Lung (tissue), 12 donors: ENCODE results near the gene BCAS1. TPM values are rescaled to one million over a fixed set of nuclear protein-coding genes. Genes with fewer than 3 reads are reported as not detected.

Source experiments
- ATAC-seq: fragments of 200-7000 bp; cut with Tn5 transposase; one replicate; pipeline ENCODE4 v1.9.1; 2020; ENCODE audit warnings: moderate number of reproducible peaks; ENCODE audit not compliant: insufficient read depth, low FRiP score
- DNase-seq, 3 donors: peaks; one replicate each; pipeline ENCODE4 v3.0.0-alpha.2; 2013 to 2017
- H3K27ac ChIP-seq, 2 donors: one replicate each; pipeline ENCODE4 v1.5.1; 2013; ENCODE audit warnings: mild to moderate bottlenecking in 2 of 2, moderate library complexity in 2 of 2, control low read depth in 1 of 2, inconsistent platforms in 1 of 2, low read depth in 1 of 2, low read length in 1 of 2
- H3K27me3 ChIP-seq, 3 donors: one replicate each; pipeline ENCODE4 v1.5.1; 2013; ENCODE audit warnings: low read length in 2 of 3; ENCODE audit not compliant: control insufficient read depth in 3 of 3, insufficient read depth in 3 of 3
- H3K36me3 ChIP-seq, 4 donors: one replicate each; pipeline ENCODE4 v1.5.1; 2013; ENCODE audit warnings: low read length in 4 of 4, mild to moderate bottlenecking in 1 of 4, moderate library complexity in 1 of 4; ENCODE audit not compliant: control insufficient read depth in 4 of 4, insufficient read depth in 4 of 4
- H3K4me1 ChIP-seq, 5 donors: one replicate each; pipeline ENCODE4 v1.5.1; 2013; ENCODE audit warnings: low read length in 5 of 5, mild to moderate bottlenecking in 2 of 5, moderate library complexity in 1 of 5; ENCODE audit not compliant: control insufficient read depth in 5 of 5, insufficient read depth in 5 of 5
- H3K4me3 ChIP-seq: one replicate; pipeline ENCODE4 v1.5.1; 2013; ENCODE audit warnings: mild to moderate bottlenecking, control low read depth, moderate library complexity
- H3K9ac ChIP-seq, 2 donors: one replicate each; pipeline ENCODE4 v1.5.1; 2013; ENCODE audit warnings: low read length in 2 of 2, control low read depth in 1 of 2; ENCODE audit not compliant: insufficient read depth in 1 of 2
- H3K9me3 ChIP-seq, 4 donors: one replicate each; pipeline ENCODE4 v1.5.1; 2013; ENCODE audit warnings: low read length in 3 of 4, mild to moderate bottlenecking in 1 of 4, moderate library complexity in 1 of 4; ENCODE audit not compliant: control insufficient read depth in 4 of 4, insufficient read depth in 3 of 4
- WGBS, 2 donors: extraction: QIAGEN DNeasy Blood & Tissue Kit; methylation state at CpG; one replicate each; pipeline ENCODE4 v1.1.7; 2013; 5-methylcytosine and 5-hydroxymethylcytosine counted together
- polyA plus RNA-seq, 2 donors: library from polyadenylated mRNA; stranded (reverse); fragments of 200-250 nt; gene quantifications; one replicate each; pipeline ENCODE4 v1.2.1, GENCODE V29; 2013
- total RNA-seq, 2 donors: library from RNA; depleted of rRNA in 1 of 2; stranded (reverse); fragments of >200 nt in 1 of 2; gene quantifications; one replicate each; pipeline ENCODE4 v1.2.1, GENCODE V29; 2014 to 2021
- TF ChIP-seq, protein P1 (sequence below): IDR thresholded peaks from 2 replicates; pipeline ENCODE4 v1.5.1; 2012; ENCODE audit warnings: mild to moderate bottlenecking; ENCODE audit errors: control extremely low read depth, extremely low read depth
- donor health status: control.
- donor health status: control.
- donor health status: Bipolar disorder and iron deficiency.
- donor health status: healthy.
- donor health status: DM: yes; HTN: yes; CAD: no.

The BCAS1 gene
- total and polyA plus RNA-seq, 4 donors, result 1.2 to 4.0 (median 2.3) TPM

DNA sequence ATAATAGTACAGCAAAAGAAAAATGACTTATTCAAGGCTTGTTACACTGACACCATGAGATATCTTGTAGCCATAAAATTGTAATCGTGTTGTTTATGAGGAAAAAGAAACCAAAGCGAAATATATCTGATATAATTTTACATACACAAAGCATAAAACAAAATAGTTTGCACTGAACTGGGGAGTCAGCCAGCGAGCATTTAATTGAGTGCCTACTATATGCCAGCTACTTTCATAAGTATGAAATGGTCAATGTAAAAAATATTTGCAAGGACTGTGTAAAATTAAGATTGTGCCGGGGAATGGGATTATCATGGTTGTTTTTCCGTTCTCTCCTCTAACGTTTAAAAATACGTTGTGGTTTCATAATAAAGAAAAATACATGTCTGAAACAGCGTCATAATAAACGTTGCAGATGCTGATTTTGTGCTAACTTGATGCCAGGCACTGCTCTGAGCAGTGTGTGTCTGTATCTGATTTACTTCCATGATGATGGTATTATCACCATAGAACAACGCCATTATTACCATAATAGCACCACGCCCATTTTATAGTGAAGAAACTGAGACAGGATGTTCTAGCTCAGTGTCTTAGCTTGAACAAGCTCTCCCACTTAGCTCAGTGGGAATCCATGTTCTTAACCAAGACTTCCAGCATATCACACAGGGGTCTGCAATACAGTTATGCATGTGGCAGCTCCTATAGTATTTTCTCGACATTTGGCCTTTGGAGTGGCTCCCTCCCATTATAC, 144.6 kb downstream of the BCAS1 start:
- WGBS, 2 donors, result 86 to 87% methylated on average over 12 of the region's 12 CpGs
- Histone ChIP-seq H3K36me3 (no peaks in the 10 kb centered on the region), H3K27ac (no peak overlapping the region), H3K9me3 (no peaks in the 10 kb centered on the region), H3K27me3 (no peaks in the 10 kb centered on the region), H3K9ac (peak overlapping the region in 1 of 2 donors; percentile 32), H3K4me3 (no peak overlapping the region), H3K4me1 (peaks cover 0 to 15% (median 4%) of the 10 kb centered on the region in 5 donors)
- ATAC-seq (no peak), DNase-seq (no peak)
- TF ChIP-seq, protein P1, sequence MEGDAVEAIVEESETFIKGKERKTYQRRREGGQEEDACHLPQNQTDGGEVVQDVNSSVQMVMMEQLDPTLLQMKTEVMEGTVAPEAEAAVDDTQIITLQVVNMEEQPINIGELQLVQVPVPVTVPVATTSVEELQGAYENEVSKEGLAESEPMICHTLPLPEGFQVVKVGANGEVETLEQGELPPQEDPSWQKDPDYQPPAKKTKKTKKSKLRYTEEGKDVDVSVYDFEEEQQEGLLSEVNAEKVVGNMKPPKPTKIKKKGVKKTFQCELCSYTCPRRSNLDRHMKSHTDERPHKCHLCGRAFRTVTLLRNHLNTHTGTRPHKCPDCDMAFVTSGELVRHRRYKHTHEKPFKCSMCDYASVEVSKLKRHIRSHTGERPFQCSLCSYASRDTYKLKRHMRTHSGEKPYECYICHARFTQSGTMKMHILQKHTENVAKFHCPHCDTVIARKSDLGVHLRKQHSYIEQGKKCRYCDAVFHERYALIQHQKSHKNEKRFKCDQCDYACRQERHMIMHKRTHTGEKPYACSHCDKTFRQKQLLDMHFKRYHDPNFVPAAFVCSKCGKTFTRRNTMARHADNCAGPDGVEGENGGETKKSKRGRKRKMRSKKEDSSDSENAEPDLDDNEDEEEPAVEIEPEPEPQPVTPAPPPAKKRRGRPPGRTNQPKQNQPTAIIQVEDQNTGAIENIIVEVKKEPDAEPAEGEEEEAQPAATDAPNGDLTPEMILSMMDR, result no peak

DNA sequence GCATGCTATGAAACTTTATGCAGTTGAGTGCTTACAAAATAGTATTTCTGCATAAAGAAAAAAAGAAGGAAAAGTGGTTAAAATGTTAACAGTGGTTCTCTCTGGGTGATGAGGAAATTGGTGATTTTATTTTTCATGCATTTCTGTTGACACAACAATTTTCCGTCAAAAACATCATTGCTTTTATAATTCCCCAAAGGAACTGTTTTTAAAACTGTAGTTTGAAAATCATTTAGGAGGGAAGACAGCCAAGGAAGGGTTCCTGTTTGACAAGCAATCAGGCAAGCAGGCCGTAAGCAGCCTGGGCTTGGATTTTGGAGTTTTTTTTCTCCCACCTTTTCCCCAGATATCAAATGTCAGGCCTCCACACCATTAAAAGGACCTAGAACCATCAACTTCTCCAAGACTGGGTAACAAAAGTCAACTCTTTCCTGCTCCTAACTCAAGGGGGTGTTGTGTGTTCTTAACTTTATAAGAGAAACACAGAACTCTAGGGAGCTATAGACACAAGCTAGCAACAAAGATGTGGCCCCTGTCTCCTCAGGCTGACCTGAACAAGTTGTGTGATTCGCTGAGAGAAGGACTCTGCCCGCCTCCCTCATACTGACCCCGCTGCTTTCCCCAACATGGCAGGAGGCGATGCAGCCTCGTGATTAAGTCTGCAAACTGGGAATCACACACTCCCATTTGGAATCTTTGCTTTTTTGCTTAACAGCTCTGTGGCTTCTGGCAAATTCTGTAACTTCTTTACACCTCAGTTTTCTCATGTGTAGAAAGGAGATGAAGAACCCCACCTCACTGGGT, 146.6 kb downstream of the BCAS1 start:
- DNase-seq (no peak), ATAC-seq (no peak)
- Histone ChIP-seq H3K4me1 (peaks cover 0 to 15% (median 4%) of the 10 kb centered on the region in 5 donors), H3K27me3 (no peaks in the 10 kb centered on the region), H3K9ac (no peak overlapping the region), H3K27ac (no peak overlapping the region), H3K9me3 (no peaks in the 10 kb centered on the region), H3K4me3 (no peak overlapping the region), H3K36me3 (no peaks in the 10 kb centered on the region)
- 77 to 86% methylated on average over 7 of the region's 7 CpGs for WGBS, 2 donors
- TF ChIP-seq, protein P1, result no peak

DNA sequence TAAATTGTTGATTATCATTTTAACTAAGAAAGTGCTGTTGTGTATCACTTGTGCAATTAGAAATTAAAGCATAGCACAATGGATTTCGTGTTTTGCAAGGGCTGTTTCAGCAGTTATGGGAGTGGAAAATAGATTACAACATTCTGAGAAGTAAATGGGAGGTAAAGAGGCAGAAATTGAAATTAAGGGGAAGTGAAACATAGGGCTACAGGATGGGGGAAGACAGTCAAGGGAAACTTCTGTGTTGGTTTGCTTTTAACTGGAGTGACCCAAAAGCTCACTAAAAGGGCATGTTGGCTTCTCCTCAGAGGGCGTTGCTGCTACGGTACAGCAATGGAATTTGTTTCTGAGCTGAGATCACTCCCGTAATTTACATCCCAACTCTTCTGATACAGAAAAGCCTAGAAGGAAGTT, 147.5 kb downstream of the BCAS1 start:
- TF ChIP-seq, protein P1, result no peak
- no peak overlapping the region for H3K4me3 ChIP-seq
- peaks cover 0 to 15% (median 4%) of the 10 kb centered on the region in 5 donors for H3K4me1 ChIP-seq
- no peak overlapping the region for H3K27ac ChIP-seq
- ATAC-seq (peak; percentile 32), DNase-seq (no peak)
- H3K36me3 ChIP-seq, result no peaks in the 10 kb centered on the region
- no peaks in the 10 kb centered on the region for H3K27me3 ChIP-seq
- no peaks in the 10 kb centered on the region for H3K9me3 ChIP-seq
- 19 to 50% methylated on average over 4 of the region's 4 CpGs for WGBS, 2 donors
- no peak overlapping the region for H3K9ac ChIP-seq
